Glomerular endothelial cell (primary cell): ENCODE measurements around the gene DOK5. TPM values are rescaled to one million over a fixed set of nuclear protein-coding genes. Genes with fewer than 3 reads are reported as not detected.

Experiments
- DNase-seq: peaks from one replicate; pipeline ENCODE4 v3.0.0-alpha.2; 2011; ENCODE audit warnings: low read depth, low spot score; ENCODE audit errors: extremely low read depth
- total RNA-seq: library from RNA; depleted of rRNA; stranded (reverse); fragments of >200 nt; gene quantifications from 2 replicates; pipeline ENCODE4 v1.2.3, GENCODE V29; 2015

DOK5 gene
- total RNA-seq, 1 donor from 2014 or later, result 1.5 TPM

GRCh38 chr20:54606380-54606779 lies 131.0 kb downstream of the DOK5 start:
- no peak for DNase-seq

GRCh38 chr20:54608039-54608745 lies 132.8 kb downstream of the DOK5 start:
- DNase-seq, result no peak

- no peak for DNase-seq
Measured at GRCh38 chr20:54608943-54609342, 133.6 kb downstream of the DOK5 start.

GRCh38 chr20:54611708-54612412 lies 136.5 kb downstream of the DOK5 start:
- DNase-seq, result no peak

DNA sequence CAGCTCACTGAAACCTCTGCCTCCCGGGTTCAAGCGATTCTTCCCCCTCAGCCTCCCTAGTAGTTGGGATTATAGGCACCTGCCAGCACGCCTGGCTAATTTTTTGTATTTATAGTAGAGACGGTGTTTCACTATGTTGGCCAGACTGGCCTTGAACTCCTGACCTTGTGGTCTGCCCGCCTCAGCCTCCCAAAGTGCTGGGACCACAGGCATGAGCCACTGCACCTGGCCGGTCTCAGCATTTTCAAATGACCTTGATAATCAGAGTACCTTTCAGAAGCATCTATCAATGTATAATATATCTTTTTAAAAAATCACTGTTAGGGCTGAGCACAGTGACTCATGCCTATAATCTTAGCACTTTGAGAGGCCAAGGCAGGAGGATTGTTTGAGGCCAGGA lies 143.0 kb downstream of the DOK5 start:
- no peak for DNase-seq

DNA sequence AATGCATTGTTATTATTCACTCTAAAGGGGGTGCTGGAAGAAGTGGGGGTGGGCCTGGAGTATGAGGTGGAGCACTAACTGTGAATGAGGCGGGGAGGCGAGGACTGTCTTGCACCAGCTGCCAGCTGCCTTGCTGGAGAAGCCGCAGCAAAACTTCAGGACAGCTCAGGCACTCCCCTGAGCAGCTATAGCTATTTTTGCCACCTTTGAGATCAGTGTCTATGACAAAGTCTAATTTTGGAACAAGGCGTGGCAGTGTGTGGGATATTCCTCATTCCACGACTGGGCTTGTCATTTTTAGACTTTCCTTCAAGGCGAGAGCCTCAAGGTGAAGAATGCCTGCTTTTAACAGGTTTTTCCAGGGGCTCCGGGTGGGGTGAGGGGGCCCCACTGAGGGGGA lies 143.8 kb downstream of the DOK5 start:
- no peak for DNase-seq

GRCh38 chr20:54619682-54620081 lies 144.3 kb downstream of the DOK5 start:
- DNase-seq, result no peak

DNA sequence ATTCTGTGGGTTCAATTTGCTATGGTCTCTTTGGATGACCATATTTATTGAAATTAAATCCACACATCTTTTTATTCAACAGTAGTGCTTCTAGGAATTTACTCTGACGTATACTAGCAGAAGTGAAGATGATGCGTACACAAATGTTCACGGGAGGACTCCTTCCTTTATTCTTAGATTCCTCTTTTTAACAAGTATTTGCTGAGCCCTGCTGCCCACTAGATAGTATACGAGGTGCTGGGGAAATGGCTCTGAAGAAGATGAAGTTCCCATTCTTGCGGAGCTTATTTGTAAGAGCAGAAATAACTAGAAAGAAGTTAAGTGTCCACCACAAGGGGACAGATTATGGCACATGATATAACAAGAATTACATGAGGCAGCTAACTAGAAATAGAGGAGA lies 145.2 kb downstream of the DOK5 start:
- DNase-seq, result no peak

DNA sequence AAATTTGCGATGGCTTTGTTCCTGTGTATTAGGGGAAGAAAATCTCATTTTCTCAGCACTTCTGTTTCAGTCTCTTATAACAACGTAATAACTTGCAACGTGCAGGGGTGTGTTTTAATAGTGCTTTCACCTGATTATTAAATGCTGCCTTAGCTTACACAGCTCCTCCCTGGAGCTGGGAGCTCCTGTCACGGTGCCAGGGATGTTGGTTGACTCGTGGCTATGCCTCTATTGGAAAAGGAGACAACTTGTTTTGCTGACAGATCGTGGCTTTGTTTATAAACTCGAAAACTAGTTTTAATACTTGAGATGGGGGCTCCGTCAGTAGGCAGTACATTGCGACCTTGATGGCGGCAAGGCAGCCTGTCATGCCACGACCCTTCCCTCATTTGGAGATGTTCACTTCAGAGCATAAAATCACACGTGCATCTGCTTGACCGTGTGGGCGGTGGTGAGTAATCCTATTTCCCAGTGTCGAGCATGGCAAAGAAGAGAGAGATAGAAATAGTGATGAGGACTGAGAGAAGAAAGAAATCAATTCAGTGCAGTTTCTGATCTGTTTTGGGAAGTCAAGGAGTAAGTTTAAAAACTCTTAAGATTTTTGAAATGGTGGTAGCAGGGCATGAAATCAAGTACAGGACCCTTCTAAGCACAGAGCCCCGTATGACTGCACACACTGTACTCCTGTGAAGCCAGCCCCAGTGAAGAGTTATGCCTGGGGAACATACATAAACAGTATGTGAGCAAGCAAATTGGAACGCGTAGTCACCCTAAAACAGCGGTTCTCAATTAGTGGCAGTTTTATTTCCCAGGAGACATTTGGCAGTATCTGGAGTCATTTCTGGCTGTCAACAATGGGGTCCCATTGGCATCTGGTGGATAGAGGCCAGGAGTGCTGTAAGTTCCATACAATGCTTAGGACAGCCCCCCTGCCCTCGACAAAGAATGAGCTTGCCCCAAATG lies 147.2 kb downstream of the DOK5 start:
- DNase-seq, result no peak

DNA sequence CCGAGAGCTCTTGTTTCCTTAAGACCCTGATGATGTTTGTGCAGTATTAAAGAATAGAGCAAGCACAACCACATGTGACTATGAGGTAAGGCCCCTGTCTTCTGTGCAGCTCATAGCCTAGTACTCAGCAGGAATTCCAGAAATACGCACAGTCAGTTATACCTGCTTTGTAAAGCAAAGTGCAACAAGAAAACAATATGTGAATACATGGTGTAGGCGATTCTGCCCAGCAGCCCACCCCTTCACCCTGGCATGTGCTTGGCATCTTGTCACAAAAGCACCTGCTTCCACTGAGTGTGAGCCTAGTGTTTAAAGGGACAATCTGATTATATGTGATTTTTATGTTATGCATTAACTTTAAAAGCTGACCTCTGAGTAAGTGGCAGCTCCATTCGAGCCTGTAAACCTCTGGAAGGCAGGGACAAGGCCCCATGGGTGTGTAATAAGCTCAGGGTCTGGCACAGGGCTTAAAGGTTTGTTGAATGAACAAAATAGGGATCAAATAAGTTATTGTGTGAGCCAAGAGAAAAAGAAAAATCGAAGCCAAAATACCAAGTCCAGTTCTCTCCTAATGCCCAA lies 148.7 kb downstream of the DOK5 start:
- DNase-seq, result no peak

- no peak for DNase-seq
Measured at GRCh38 chr20:54624706-54625390, 149.5 kb downstream of the DOK5 start.

GRCh38 chr20:54625497-54625896 lies 150.1 kb downstream of the DOK5 start:
- no peak for DNase-seq

DNA sequence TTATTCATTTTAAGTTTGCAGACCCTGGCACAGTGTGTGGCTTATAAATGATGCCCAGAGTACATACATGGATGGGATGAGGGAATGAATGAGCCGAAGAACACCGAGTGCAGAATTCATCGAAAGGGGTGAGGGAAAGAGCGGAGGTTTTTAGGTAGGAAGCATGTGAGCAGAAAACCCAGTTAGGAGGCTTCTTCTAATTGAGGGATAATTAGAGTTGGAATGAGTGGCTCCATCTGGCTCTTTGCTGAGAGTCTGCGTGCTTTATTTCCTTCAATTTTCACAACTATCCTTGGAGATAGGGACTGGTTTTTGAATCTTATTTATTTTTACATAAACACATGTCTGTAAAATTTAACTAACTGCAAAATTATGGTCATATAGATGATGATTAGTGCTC lies 150.7 kb downstream of the DOK5 start:
- DNase-seq, result no peak

GRCh38 chr20:54629632-54630031 lies 154.2 kb downstream of the DOK5 start:
- DNase-seq, result no peak

- no peak for DNase-seq
Measured at GRCh38 chr20:54630582-54630981, 155.2 kb downstream of the DOK5 start.

- DNase-seq, result no peak
Measured at GRCh38 chr20:54631059-54631458, 155.7 kb downstream of the DOK5 start.

GRCh38 chr20:54633374-54634355 lies 158.3 kb downstream of the DOK5 start:
- DNase-seq, result no peak

- DNase-seq, result no peak
Measured at GRCh38 chr20:54636575-54636974, 161.2 kb downstream of the DOK5 start.

GRCh38 chr20:54639941-54640340 lies 164.5 kb downstream of the DOK5 start:
- no peak for DNase-seq
